GM23338 (cell line): Measurements from ENCODE around the gene ARHGAP27.

Experiments
- CREB1 ChIP-seq: fragments of 250-450 bp; sonication (Bioruptor Pico); IDR thresholded peaks from 2 replicates; pipeline ENCODE4 v1.5.0; 2020; ENCODE audit warnings: low read depth, mild to moderate bottlenecking, moderate library complexity
- CTCF ChIP-seq, 2 experiments: fragments of 200-600 bp in 1 of 2; sonication (generic) in 1 of 2; conservative IDR thresholded peaks; 2 replicates each; pipeline versions ENCODE4 v1.5.1 to v1.6.1; 2016 to 2017; ENCODE audit warnings: antibody characterized with exemption in 2 of 2, low read depth in 2 of 2, mild to moderate bottlenecking in 2 of 2, moderate library complexity in 1 of 2
- EZH2 ChIP-seq: fragments of 200-600 bp; sonication (generic); IDR thresholded peaks from one replicate; pipeline ENCODE4 v1.8.0; 2017; ENCODE audit warnings: antibody characterized with exemption, mild to moderate bottlenecking, low read depth; ENCODE audit not compliant: unreplicated experiment
- EZH2phosphoT487 ChIP-seq: fragments of 200-600 bp; sonication (generic); IDR thresholded peaks from one replicate; pipeline ENCODE4 v1.8.1; 2018; ENCODE audit warnings: antibody characterized with exemption; ENCODE audit not compliant: unreplicated experiment
- POLR2AphosphoS5 ChIP-seq: IDR thresholded peaks from 2 replicates; pipeline ENCODE4 v1.6.1; 2016; ENCODE audit warnings: antibody characterized with exemption, low read depth
- REST ChIP-seq: IDR thresholded peaks from one replicate; pipeline ENCODE4 v1.6.1; 2018; ENCODE audit warnings: antibody characterized with exemption; ENCODE audit not compliant: unreplicated experiment
- STAT1 ChIP-seq: IDR thresholded peaks from one replicate; pipeline ENCODE4 v1.6.1; 2016; ENCODE audit warnings: antibody characterized with exemption; ENCODE audit not compliant: unreplicated experiment
- ZNF331 ChIP-seq: fragments of 250-450 bp; sonication (Bioruptor Pico); IDR thresholded peaks from 2 replicates; pipeline ENCODE4 v1.5.0; 2020; ENCODE audit warnings: low read depth, mild to moderate bottlenecking, moderate library complexity

GRCh38 chr17:45361451-45361850, 71.2 kb downstream of the ARHGAP27 start:
- TF ChIP-seq CREB1 (CRISPR knock-in tag) = no peak
- TF ChIP-seq STAT1 = no peak
- no peak for TF ChIP-seq CTCF (conservative IDR thresholded peaks at IDR 0.05; ENCODE audit: low read depth in 2 of 2)
- TF ChIP-seq POLR2AphosphoS5 = no peak
- TF ChIP-seq EZH2phosphoT487 = no peak
- TF ChIP-seq ZNF331 (CRISPR knock-in tag) = no peak
- no peak for TF ChIP-seq EZH2
- no peak for TF ChIP-seq REST
